HepG2 (cell line): ENCODE results near the gene ACER3. TPM values are rescaled to one million over a fixed set of nuclear protein-coding genes. Genes with fewer than 3 reads are reported as not detected.

Experiments used
- CSRNP2 ChIP-seq: sonication (generic); formaldehyde crosslinking; conservative IDR thresholded peaks from 2 replicates; pipeline ENCODE4 v1.8.0; 2022; ENCODE audit warnings: low read depth, missing genetic modification reagents
- GABPA ChIP-seq, 2 experiments: IDR thresholded peaks; 2 replicates each; pipeline ENCODE4 v1.6.1; 2011 to 2016; ENCODE audit warnings: low read depth in 2 of 2, low read length in 1 of 2, missing biosample characterization in 1 of 2, missing genetic modification characterization in 1 of 2
- KLF15 ChIP-seq: sonication (generic); formaldehyde crosslinking; IDR thresholded peaks from 2 replicates; pipeline ENCODE4 v1.8.1; 2023; ENCODE audit warnings: borderline replicate concordance, mild to moderate bottlenecking, inconsistent platforms, missing genetic modification reagents, mixed read lengths
- MTA3 ChIP-seq: sonication (generic); formaldehyde crosslinking; IDR thresholded peaks from 2 replicates; pipeline ENCODE4 v1.4.0; 2020; ENCODE audit warnings: missing genetic modification reagents
- MXD4 ChIP-seq: IDR thresholded peaks from 2 replicates; pipeline ENCODE4 v1.6.1; 2016; ENCODE audit warnings: mild to moderate bottlenecking, missing biosample characterization, missing genetic modification reagents
- NR3C1 ChIP-seq: sonication (generic); formaldehyde crosslinking; IDR thresholded peaks from 2 replicates; pipeline ENCODE4 v1.4.0; 2020; ENCODE audit warnings: missing genetic modification reagents
- POLR2G ChIP-seq: fragments of 200-400 bp; formaldehyde crosslinking; IDR thresholded peaks from 2 replicates; pipeline ENCODE4 v1.6.1; 2018; ENCODE audit warnings: mild to moderate bottlenecking, low read depth, low read length, moderate library complexity
- TGIF2 ChIP-seq: IDR thresholded peaks from 2 replicates; pipeline ENCODE4 v1.6.1; 2016; ENCODE audit warnings: control low read depth, missing compliant biosample characterization
- ZBTB42 ChIP-seq: sonication (generic); formaldehyde crosslinking; IDR thresholded peaks from 2 replicates; pipeline ENCODE4 v1.5.0; 2020; ENCODE audit warnings: mild to moderate bottlenecking, missing genetic modification reagents
- ZNF639 ChIP-seq: conservative IDR thresholded peaks from 2 replicates; pipeline ENCODE4 v1.6.1; 2018; ENCODE audit warnings: missing genetic modification reagents
- polyA plus RNA-seq, 8 experiments: library from polyadenylated mRNA; depleted of rRNA in 3 of 8; stranded (reverse) in 7 of 8; unstranded in 1 of 8; fragments of >200 nt; fragmentation: Illumina TruSeq in 4 of 8; extraction: Trizol in 4 of 8; gene quantifications; 2 replicates each; pipeline versions ENCODE4 v1.2.1 to v1.2.3, GENCODE V29; 2011 to 2016; ENCODE audit warnings: low read depth in 4 of 8, missing spikeins in 1 of 8, mixed read lengths in 1 of 8; ENCODE audit not compliant: insufficient read depth in 1 of 8
- total RNA-seq, 5 experiments: library from RNA; depleted of rRNA; stranded (reverse); fragments of >200 nt; fragmentation: Illumina TruSeq; extraction: Trizol; gene quantifications; 2 replicates each; pipeline ENCODE4 v1.2.3, GENCODE V29; 2016; ENCODE audit warnings: low read depth in 1 of 5

The ACER3 gene
- total and polyA plus RNA-seq, 2 of the 13 experiments (the other 11 are each of a cell fraction or from before 2014, with no cell fraction given), result 6.0 to 9.8 TPM

GRCh38 chr11:77068457-77069335 is 208.0 kb downstream of the ACER3 start (continued):
- TF ChIP-seq GABPA (IDR thresholded peaks at IDR 0.05; ENCODE audit: low read depth, low read length), result no peak
- TF ChIP-seq GABPA (CRISPR knock-in tag; IDR thresholded peaks at IDR 0.05; ENCODE audit: low read depth), result no peak
- no peak for TF ChIP-seq MXD4
- no peak for TF ChIP-seq CSRNP2 (CRISPR knock-in tag)
- no peak for TF ChIP-seq ZBTB42
- no peak for TF ChIP-seq MTA3 (CRISPR knock-in tag)
- no peak for TF ChIP-seq KLF15
- TF ChIP-seq POLR2G, result no peak
- no peak for TF ChIP-seq TGIF2
- no peak for TF ChIP-seq ZNF639
- TF ChIP-seq NR3C1 (CRISPR knock-in tag), result no peak
